IPS-20b (cell line): Measurements from ENCODE around the gene TMEM237.

Experiments used
- H3K27ac ChIP-seq: one replicate; pipeline ENCODE4 v1.5.1; 2013; ENCODE audit warnings: low read length
- H3K27me3 ChIP-seq: 2 replicates; pipeline ENCODE4 v1.6.1; 2013; ENCODE audit warnings: mild to moderate bottlenecking, low read length, inconsistent platforms; ENCODE audit not compliant: insufficient read depth
- H3K36me3 ChIP-seq: 2 replicates; pipeline ENCODE4 v1.6.1; 2013; ENCODE audit warnings: low read depth, mild to moderate bottlenecking, inconsistent platforms, low read length, moderate library complexity; ENCODE audit not compliant: insufficient read depth
- H3K4me1 ChIP-seq: 2 replicates; pipeline ENCODE4 v1.6.1; 2013; ENCODE audit warnings: mild to moderate bottlenecking, control low read depth, inconsistent platforms, low read length, moderate library complexity; ENCODE audit not compliant: insufficient read depth
- H3K4me3 ChIP-seq: 2 replicates; pipeline ENCODE4 v1.5.1; 2013; ENCODE audit warnings: mild to moderate bottlenecking, low read length, inconsistent platforms
- H3K9ac ChIP-seq: 2 replicates; pipeline ENCODE4 v1.6.1; 2013; ENCODE audit warnings: low read depth, mild to moderate bottlenecking, inconsistent platforms, low read length, moderate library complexity
- H3K9me3 ChIP-seq: 2 replicates; pipeline ENCODE4 v1.6.1; 2013; ENCODE audit warnings: mild to moderate bottlenecking, low read depth, low read length, inconsistent platforms; ENCODE audit not compliant: insufficient read depth

TMEM237 gene

GRCh38 chr2:201661366-201661765 lies 18.1 kb upstream of the TMEM237 start:
- Histone ChIP-seq H3K4me3 (no peak overlapping the region), H3K27ac (no peak overlapping the region), H3K4me1 (no peaks in the 10 kb centered on the region), H3K27me3 (no peaks in the 10 kb centered on the region), H3K9ac (no peak overlapping the region), H3K36me3 (no peaks in the 10 kb centered on the region), H3K9me3 (no peaks in the 10 kb centered on the region)

- H3K4me3 ChIP-seq = no peak overlapping the region
- no peaks in the 10 kb centered on the region for H3K27me3 ChIP-seq
- no peaks in the 10 kb centered on the region for H3K4me1 ChIP-seq
- H3K27ac ChIP-seq = no peak overlapping the region
- H3K9me3 ChIP-seq = no peaks in the 10 kb centered on the region
- H3K9ac ChIP-seq = no peak overlapping the region
- H3K36me3 ChIP-seq = no peaks in the 10 kb centered on the region
Observed at GRCh38 chr2:201660293-201660895, 17.1 kb upstream of the TMEM237 start.

- Histone ChIP-seq H3K9me3 (no peaks in the 10 kb centered on the region), H3K4me1 (no peaks in the 10 kb centered on the region), H3K27ac (no peak overlapping the region), H3K4me3 (no peak overlapping the region), H3K27me3 (no peaks in the 10 kb centered on the region), H3K36me3 (no peaks in the 10 kb centered on the region), H3K9ac (no peak overlapping the region)
Observed at GRCh38 chr2:201656740-201657139, 13.4 kb upstream of the TMEM237 start.

DNA sequence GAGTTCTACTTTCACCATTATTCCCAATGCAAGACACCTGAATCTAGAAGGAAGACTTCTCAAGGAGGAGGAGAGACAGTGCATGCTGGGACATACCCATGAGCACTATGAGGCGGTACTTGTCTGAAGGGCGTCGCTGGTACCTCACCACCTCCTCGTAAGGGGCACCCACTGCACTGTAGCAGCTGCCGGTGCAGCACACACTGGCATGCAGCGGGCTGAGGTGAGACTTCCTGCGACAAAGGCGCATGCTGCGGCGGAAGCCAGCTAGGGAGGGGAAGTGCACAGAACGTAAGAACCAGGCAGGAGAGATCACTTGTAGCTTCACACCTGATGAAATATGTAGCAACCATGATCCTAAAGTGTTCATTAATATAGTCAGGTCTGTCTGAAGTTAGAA lies 12.8 kb upstream of the TMEM237 start:
- Histone ChIP-seq H3K27ac (no peak overlapping the region), H3K9me3 (no peaks in the 10 kb centered on the region)

GRCh38 chr2:201654616-201655384 lies 11.5 kb upstream of the TMEM237 start:
- no peak overlapping the region for H3K27ac ChIP-seq
- no peaks in the 10 kb centered on the region for H3K27me3 ChIP-seq
- H3K9ac ChIP-seq = no peak overlapping the region
- H3K4me1 ChIP-seq = no peaks in the 10 kb centered on the region
- H3K4me3 ChIP-seq = no peak overlapping the region
- H3K36me3 ChIP-seq = no peaks in the 10 kb centered on the region
- no peaks in the 10 kb centered on the region for H3K9me3 ChIP-seq

More for the DNA sequence above, 12.8 kb upstream of the TMEM237 start:
- Histone ChIP-seq H3K36me3 (no peaks in the 10 kb centered on the region), H3K9ac (no peak overlapping the region), H3K27me3 (no peaks in the 10 kb centered on the region), H3K4me3 (no peak overlapping the region), H3K4me1 (no peaks in the 10 kb centered on the region)

- Histone ChIP-seq H3K9ac (no peak overlapping the region), H3K27ac (no peak overlapping the region), H3K36me3 (no peaks in the 10 kb centered on the region)
Observed at GRCh38 chr2:201653221-201653620, 9.9 kb upstream of the TMEM237 start.

DNA sequence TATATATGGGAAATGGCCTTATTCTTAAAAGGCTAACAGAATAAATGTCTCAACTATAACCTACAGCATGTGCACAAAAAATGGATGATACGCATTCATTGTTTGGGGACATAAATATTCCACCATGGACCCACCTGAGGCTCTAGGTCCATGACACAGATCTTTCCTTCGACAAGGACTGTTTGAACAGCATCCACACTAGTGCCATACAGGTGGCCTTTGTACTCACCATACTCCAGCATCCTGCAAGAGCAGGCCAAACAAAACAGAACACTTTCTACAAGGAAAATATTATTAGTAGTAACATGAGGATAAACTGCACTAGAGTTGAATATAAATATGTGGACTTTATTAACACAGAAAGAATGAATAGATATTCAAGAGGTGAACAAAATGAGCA lies 6.1 kb upstream of the TMEM237 start:
- Histone ChIP-seq H3K27me3 (no peaks in the 10 kb centered on the region), H3K9ac (no peak overlapping the region)

More at GRCh38 chr2:201653221-201653620, 9.9 kb upstream of the TMEM237 start:
- H3K4me1 ChIP-seq = no peaks in the 10 kb centered on the region
- H3K27me3 ChIP-seq = no peaks in the 10 kb centered on the region
- no peaks in the 10 kb centered on the region for H3K9me3 ChIP-seq
- no peak overlapping the region for H3K4me3 ChIP-seq

GRCh38 chr2:201647431-201647830 lies 4.1 kb upstream of the TMEM237 start:
- Histone ChIP-seq H3K9me3 (no peaks in the 10 kb centered on the region), H3K27me3 (0 out of 2 replicates have a peak, but pooled peaks cover 4% of the 10 kb centered on the region), H3K9ac (no peak overlapping the region), H3K4me1 (peaks cover 9% of the 10 kb centered on the region), H3K4me3 (no peak overlapping the region), H3K27ac (no peak overlapping the region), H3K36me3 (no peaks in the 10 kb centered on the region)

More for the DNA sequence above, 6.1 kb upstream of the TMEM237 start:
- H3K4me1 ChIP-seq = no peaks in the 10 kb centered on the region
- no peak overlapping the region for H3K4me3 ChIP-seq
- no peaks in the 10 kb centered on the region for H3K9me3 ChIP-seq
- no peaks in the 10 kb centered on the region for H3K36me3 ChIP-seq
- H3K27ac ChIP-seq = no peak overlapping the region

- Histone ChIP-seq H3K27me3 (0 out of 2 replicates have a peak, but pooled peaks cover 4% of the 10 kb centered on the region), H3K4me1 (peaks cover 9% of the 10 kb centered on the region), H3K27ac (no peak overlapping the region), H3K9ac (peak overlapping the region; percentile 95; the same call in 1 of the 2 replicates), H3K36me3 (peaks cover 4% of the 10 kb centered on the region; the same call in 1 of the 2 replicates), H3K4me3 (peak overlapping the region; percentile 97), H3K9me3 (no peaks in the 10 kb centered on the region)
Observed at GRCh38 chr2:201644001-201644400, 698 bp upstream of the TMEM237 start.

- Histone ChIP-seq H3K27me3 (0 out of 2 replicates have a peak, but pooled peaks cover 4% of the 10 kb centered on the region), H3K9me3 (no peaks in the 10 kb centered on the region)
Observed at GRCh38 chr2:201642579-201643215, 606 bp downstream of the TMEM237 start.

DNA sequence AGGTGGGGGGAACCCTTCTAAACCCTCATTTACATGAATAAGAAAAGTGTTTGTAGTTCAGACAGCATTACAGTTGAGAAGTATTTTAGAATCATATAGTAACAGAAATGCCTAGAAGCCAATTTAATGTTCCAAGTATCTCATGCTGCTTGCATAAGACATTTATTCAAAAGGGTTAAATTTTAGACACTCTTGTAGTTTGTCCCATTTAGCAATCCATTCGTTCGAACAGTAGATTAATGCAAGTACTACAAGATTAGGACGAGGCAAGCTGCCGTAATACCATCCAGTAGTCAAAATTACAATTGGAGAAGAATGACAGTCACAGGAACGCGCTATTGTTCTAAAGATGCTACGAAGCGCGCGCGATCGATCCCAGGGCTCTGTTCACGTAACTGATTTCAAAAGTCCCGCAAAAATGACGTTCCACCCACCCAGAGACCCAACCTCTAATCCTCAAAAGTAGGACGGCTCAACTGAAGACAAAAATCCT lies 1.2 kb downstream of the TMEM237 start:
- peaks cover 21% of the 10 kb centered on the region for H3K36me3 ChIP-seq
- peak overlapping the region; percentile 97 for H3K4me3 ChIP-seq
- peak overlapping the region; percentile 95 for H3K9ac ChIP-seq
- peaks cover 9% of the 10 kb centered on the region for H3K4me1 ChIP-seq
- 0 out of 2 replicates have a peak, but pooled peaks cover 4% of the 10 kb centered on the region for H3K27me3 ChIP-seq
- H3K9me3 ChIP-seq = no peaks in the 10 kb centered on the region
- H3K27ac ChIP-seq = peak overlapping the region; percentile 52

More at GRCh38 chr2:201642579-201643215, 606 bp downstream of the TMEM237 start:
- peaks cover 9% of the 10 kb centered on the region for H3K4me1 ChIP-seq
- H3K36me3 ChIP-seq = peaks cover 17% of the 10 kb centered on the region
- H3K27ac ChIP-seq = peak overlapping the region; percentile 52
- peak overlapping the region; percentile 97 for H3K4me3 ChIP-seq
- peak overlapping the region; percentile 95 for H3K9ac ChIP-seq
